ENCODE measurements around the gene RPL5. TPM values are rescaled to one million over a fixed set of nuclear protein-coding genes. Genes with fewer than 3 reads are reported as not detected.

The RPL5 gene
- total RNA-seq, 4 donors from 2014 or later, result 1,299 to 3,386 (median 2,410) TPM

- Histone ChIP-seq H3K4me3 (no peak overlapping the region), H3K9me3 (no peaks in the 10 kb centered on the region), H3K27ac (no peak overlapping the region), H3K27me3 (no peaks in the 10 kb centered on the region), H3K36me3 (no peaks in the 10 kb centered on the region), H3K4me1 (no peaks in the 10 kb centered on the region)
- TF ChIP-seq POLR2A (IDR thresholded peaks at IDR 0.05) (no peak), CTCF (IDR thresholded peaks at IDR 0.05) (no peak)
- intact Hi-C loops (cut with DNase I; ENCODE audit: low total_unique reads), result no loop called here
- no peak for DNase-seq
These were observed 33.9 kb upstream of the RPL5 start for GRCh38 chr1:92797961-92798360.

GRCh38 chr1:92803140-92803887 lies 28.5 kb upstream of the RPL5 start:
- H3K4me1 ChIP-seq, result no peaks in the 10 kb centered on the region
- intact Hi-C loops (cut with DNase I; ENCODE audit: low total_unique reads), result no loop called here
- H3K9me3 ChIP-seq, result no peaks in the 10 kb centered on the region
- no peaks in the 10 kb centered on the region for H3K27me3 ChIP-seq
- TF ChIP-seq POLR2A (IDR thresholded peaks at IDR 0.05) (no peak), CTCF (IDR thresholded peaks at IDR 0.05) (no peak)
- no peak for DNase-seq
- no peak overlapping the region for H3K27ac ChIP-seq
- H3K36me3 ChIP-seq, result no peaks in the 10 kb centered on the region
- no peak overlapping the region for H3K4me3 ChIP-seq

- peak; percentile 44 to 65 for DNase-seq
- peak overlapping the region; percentile 35 to 63 for H3K27ac ChIP-seq
These were observed 27.1 kb upstream of the RPL5 start for GRCh38 chr1:92804721-92805201.

GRCh38 chr1:92805216-92805615 lies 26.6 kb upstream of the RPL5 start:
- Histone ChIP-seq H3K36me3 (no peaks in the 10 kb centered on the region), H3K9me3 (no peaks in the 10 kb centered on the region), H3K27me3 (no peaks in the 10 kb centered on the region), H3K27ac (peak overlapping the region; percentile 35 to 63), H3K4me1 (no peaks in the 10 kb centered on the region), H3K4me3 (no peak overlapping the region)
- no peak for DNase-seq
- TF ChIP-seq CTCF (IDR thresholded peaks at IDR 0.05) (no peak), POLR2A (IDR thresholded peaks at IDR 0.05) (no peak)
- intact Hi-C loops (cut with DNase I; ENCODE audit: low total_unique reads), result no loop called here

More at GRCh38 chr1:92804721-92805201, 27.1 kb upstream of the RPL5 start:
- Histone ChIP-seq H3K36me3 (no peaks in the 10 kb centered on the region), H3K4me1 (no peaks in the 10 kb centered on the region), H3K9me3 (no peaks in the 10 kb centered on the region), H3K4me3 (no peak overlapping the region), H3K27me3 (no peaks in the 10 kb centered on the region)
- intact Hi-C loops (cut with DNase I; ENCODE audit: low total_unique reads), result no loop called here
- no peak for TF ChIP-seq CTCF (IDR thresholded peaks at IDR 0.05)
- no peak for TF ChIP-seq POLR2A (IDR thresholded peaks at IDR 0.05)

GRCh38 chr1:92808381-92808780 lies 23.5 kb upstream of the RPL5 start:
- Histone ChIP-seq H3K9me3 (no peaks in the 10 kb centered on the region), H3K27me3 (no peaks in the 10 kb centered on the region), H3K36me3 (no peaks in the 10 kb centered on the region), H3K27ac (no peak overlapping the region), H3K4me1 (no peaks in the 10 kb centered on the region), H3K4me3 (no peak overlapping the region)
- intact Hi-C loops (cut with DNase I; ENCODE audit: low total_unique reads), result no loop called here
- TF ChIP-seq POLR2A (IDR thresholded peaks at IDR 0.05) (no peak), CTCF (IDR thresholded peaks at IDR 0.05) (no peak)
- DNase-seq, result no peak
